HL-60/S4 (cell line): Measurements from ENCODE around the gene ITCH.
"Not testable (repeated sequence)": the region's sequence is repeated elsewhere in the genome, so short reads cannot be mapped to it uniquely, and the experiment has no call there.

Experiments used
- in situ Hi-C: fragments of 300-500 bp; cut with MboI; formaldehyde crosslinking; loops from 2 replicates; pipeline ENCODE4 v1.14.3; 2022; ENCODE audit warnings: low sequenced_read_pairs

Gene ITCH

GRCh38 chr20:34497596-34497995, 134.5 kb downstream of the ITCH start:
- in situ Hi-C loops, result not testable (repeated sequence)

- in situ Hi-C loops, result no loop called here
Measured at GRCh38 chr20:34500823-34501222, 137.8 kb downstream of the ITCH start.

GRCh38 chr20:34506480-34506879, 143.4 kb downstream of the ITCH start:
- in situ Hi-C loops, result no loop called here

- in situ Hi-C loops, result no loop called here
Measured at GRCh38 chr20:34507702-34508413, 144.8 kb downstream of the ITCH start.

GRCh38 chr20:34510575-34510974, 147.5 kb downstream of the ITCH start:
- in situ Hi-C loops, result no loop called here

- in situ Hi-C loops, result no loop called here
Measured at GRCh38 chr20:34511891-34512265, 148.8 kb downstream of the ITCH start.

GRCh38 chr20:34512266-34512954, 149.3 kb downstream of the ITCH start:
- in situ Hi-C loops, result no loop called here

- in situ Hi-C loops, result no loop called here
Measured at GRCh38 chr20:34512955-34513419, 149.9 kb downstream of the ITCH start.

- in situ Hi-C loops, result not testable (repeated sequence)
Measured at GRCh38 chr20:34514034-34514433, 151.0 kb downstream of the ITCH start.

- in situ Hi-C loops, result no loop called here
Measured at GRCh38 chr20:34514897-34515483, 151.9 kb downstream of the ITCH start.

GRCh38 chr20:34515484-34516246, 152.6 kb downstream of the ITCH start:
- in situ Hi-C loops, result no loop called here

GRCh38 chr20:34516247-34517113, 153.4 kb downstream of the ITCH start, which contains the start of gene DYNLRB1:
TSS of gene DYNLRB1 (plus strand) at chr20:34516422. CDS start at chr20:34516459, 37 bp downstream.
- in situ Hi-C loops, result no loop called here

- in situ Hi-C loops, result no loop called here
Measured at GRCh38 chr20:34517114-34517505, 154.0 kb downstream of the ITCH start.

- in situ Hi-C loops, result not testable (repeated sequence)
Measured at GRCh38 chr20:34518863-34519262, 155.8 kb downstream of the ITCH start.

GRCh38 chr20:34519841-34520240, 156.8 kb downstream of the ITCH start:
- in situ Hi-C loops, result not testable (repeated sequence)

- in situ Hi-C loops, result no loop called here
Measured at GRCh38 chr20:34522969-34523871, 160.1 kb downstream of the ITCH start.

GRCh38 chr20:34524426-34524825, 161.4 kb downstream of the ITCH start:
- in situ Hi-C loops, result no loop called here

- in situ Hi-C loops, result no loop called here
Measured at GRCh38 chr20:34525342-34525708, 162.3 kb downstream of the ITCH start.

- in situ Hi-C loops, result no loop called here
Measured at GRCh38 chr20:34525709-34526416, 162.8 kb downstream of the ITCH start.
